GM12878 (cell line): Measurements from ENCODE around the gene KLHL5. TPM values are rescaled to one million over a fixed set of nuclear protein-coding genes. Genes with fewer than 3 reads are reported as not detected.

Experiments used
- ATAC-seq: fragments of 200-7000 bp; cut with Tn5 transposase; 3 replicates; pipeline ENCODE4 v1.9.1; 2020; ENCODE audit warnings: mild to moderate bottlenecking, moderate library complexity
- BruUV-seq: library from RNA; stranded (reverse); fragments of 400-500 nt; replicated peaks from 2 replicates; lab custom pipeline; 2021; lab: Mats Ljungman, UMichigan
- CTCF ChIA-PET: fragments of 300-600 bp; sonication (Branson Sonifier 250); formaldehyde crosslinking; extraction: SDS; loops from one replicate; lab custom pipeline; 2021; ENCODE audit warnings: inconsistent platforms; lab: Yijun Ruan, JAX
- POLR2A ChIA-PET: fragments of 350-600 bp; formaldehyde crosslinking; extraction: SDS; loops from one replicate; lab custom pipeline; 2021; ENCODE audit warnings: inconsistent platforms; lab: Charles Lee
- RAD21 ChIA-PET: fragments of 300-600 bp; sonication (Branson Sonifier 250); formaldehyde crosslinking; loops from one replicate; lab custom pipeline; 2023; ENCODE audit warnings: antibody characterized with exemption; ENCODE audit not compliant: unreplicated experiment; lab: Charles Lee
- SMC1A ChIA-PET: fragments of 300-600 bp; sonication (Branson Sonifier 250); formaldehyde crosslinking; loops from one replicate; lab custom pipeline; 2023; ENCODE audit not compliant: unreplicated experiment, uncharacterized antibody; lab: Charles Lee
- DNase-seq: peaks from one replicate; pipeline ENCODE4 v3.0.0-alpha.2; 2011; ENCODE audit warnings: low read depth, low spot score
- FAIRE-seq: peaks from 3 replicates; lab custom pipeline; 2011; peaks lifted over from hg19 to GRCh38; lab: Jason Lieb, UNC
- H2AFZ ChIP-seq: 2 replicates; pipeline ENCODE4 v1.6.0; 2011; ENCODE audit warnings: low read depth, low read length, control low read depth; ENCODE audit not compliant: control insufficient read depth
- H3K27ac ChIP-seq: 2 replicates; pipeline ENCODE4 v1.5.1; 2011; ENCODE audit warnings: control low read depth; ENCODE audit not compliant: control insufficient read depth, insufficient read depth
- H3K27me3 ChIP-seq, 2 experiments: replicated peaks in 1 of 2; 2 replicates each; pipeline versions ENCODE4 v1.6.0 to v1.6.1; 2011; ENCODE audit warnings: low read length in 1 of 2; ENCODE audit not compliant: control insufficient read depth in 2 of 2, insufficient read depth in 2 of 2
- H3K36me3 ChIP-seq, 2 experiments: 2 replicates each; pipeline ENCODE4 v1.5.1; 2011; ENCODE audit warnings: low read length in 1 of 2; ENCODE audit not compliant: control insufficient read depth in 2 of 2, insufficient read depth in 2 of 2
- H3K4me1 ChIP-seq: 2 replicates; pipeline ENCODE4 v1.6.1; 2011; ENCODE audit warnings: mild to moderate bottlenecking, low read length, moderate library complexity, mixed read lengths; ENCODE audit not compliant: control insufficient read depth, insufficient read depth
- H3K4me2 ChIP-seq: 2 replicates; pipeline ENCODE4 v1.6.0; 2011; ENCODE audit warnings: control low read depth; ENCODE audit not compliant: control insufficient read depth, insufficient read depth
- H3K4me3 ChIP-seq: fragments of 200-600 bp; sonication (generic); 2 replicates; pipeline ENCODE4 v1.5.1; 2016
- H3K79me2 ChIP-seq: 2 replicates; pipeline ENCODE4 v1.6.0; 2011; ENCODE audit warnings: low read length; ENCODE audit not compliant: control insufficient read depth, insufficient read depth
- H3K9ac ChIP-seq: 2 replicates; pipeline ENCODE4 v1.8.0; 2011; ENCODE audit warnings: low read length, control low read depth, mixed read lengths; ENCODE audit not compliant: control insufficient read depth, insufficient read depth
- H3K9me3 ChIP-seq: replicated peaks from 3 replicates; pipeline ENCODE4 v1.5.1; 2011; ENCODE audit warnings: mild to moderate bottlenecking, low read length; ENCODE audit not compliant: control insufficient read depth, insufficient read depth
- H4K20me1 ChIP-seq: 2 replicates; pipeline ENCODE4 v1.6.0; 2011; ENCODE audit not compliant: control insufficient read depth, insufficient read depth
- BRCA1 ChIP-seq: IDR thresholded peaks from 2 replicates; pipeline ENCODE4 v1.6.1; 2011; ENCODE audit warnings: low read depth, low read length, improper control_type of control experiment
- FOXM1 ChIP-seq: IDR thresholded peaks from 2 replicates; pipeline ENCODE4 v1.6.1; 2012; ENCODE audit warnings: low read depth, mild to moderate bottlenecking, inconsistent platforms, low read length, moderate library complexity
- PAX8 ChIP-seq: fragments of 450-650 bp; IDR thresholded peaks from 2 replicates; pipeline ENCODE4 v1.6.1; 2017; ENCODE audit warnings: mild to moderate bottlenecking, moderate library complexity
- SIX5 ChIP-seq: IDR thresholded peaks from 2 replicates; pipeline ENCODE4 v1.6.1; 2011; ENCODE audit warnings: mild to moderate bottlenecking, low read depth, low read length, moderate library complexity; ENCODE audit not compliant: severe bottlenecking
- SRF ChIP-seq, 2 experiments: IDR thresholded peaks; 2 replicates each; pipeline ENCODE4 v1.6.1; 2011; ENCODE audit warnings: low read depth in 2 of 2, low read length in 2 of 2, mild to moderate bottlenecking in 1 of 2, moderate library complexity in 1 of 2
- STAT3 ChIP-seq: IDR thresholded peaks from 2 replicates; pipeline ENCODE4 v1.6.1; 2011; ENCODE audit warnings: low read depth, low read length, improper control_type of control experiment
- YBX1 ChIP-seq: fragments of 450-650 bp; IDR thresholded peaks from 2 replicates; pipeline ENCODE4 v1.6.1; 2016; ENCODE audit warnings: antibody characterized with exemption
- ZNF217 ChIP-seq: fragments of 450-650 bp; IDR thresholded peaks from 2 replicates; pipeline ENCODE4 v1.6.1; 2017; ENCODE audit warnings: antibody characterized with exemption, mild to moderate bottlenecking
- WGBS: methylation state at CpG from one replicate; pipeline ENCODE4 v1.1.6; 2016; ENCODE audit warnings: low lambda C conversion rate; ENCODE audit not compliant: insufficient replicate concordance, insufficient coverage; ENCODE audit errors: missing lambda C conversion rate; 5-methylcytosine and 5-hydroxymethylcytosine counted together
- in situ Hi-C: fragments of 300-500 bp; cut with MboI; formaldehyde crosslinking; loops from 9 replicates; pipeline ENCODE4 v1.14.3; 2018; ENCODE audit warnings: mixed read lengths
- intact Hi-C: fragments of 100-400 bp; cut with micrococcal nuclease; formaldehyde crosslinking; loops from one replicate; pipeline ENCODE4 v1.14.2; 2022; ENCODE audit not compliant: unreplicated experiment
- polyA plus RNA-seq, 11 experiments: library from polyadenylated mRNA; depleted of rRNA in 4 of 11; unstranded in 6 of 11; stranded (reverse) in 5 of 11; fragments of >200 nt; fragmentation: Nextera tagmentation in 4 of 11; fragmentation: Illumina TruSeq in 1 of 11; extraction: Ambion mirVana in 4 of 11; extraction: Trizol in 1 of 11; gene quantifications; 1 replicate in 1 of 11; 2 replicates in 10 of 11; pipeline versions ENCODE4 v1.2.1 to v1.2.3, GENCODE V29; 2011 to 2016; ENCODE audit warnings: inconsistent platforms in 2 of 11, missing spikeins in 2 of 11, low read depth in 1 of 11
- total RNA-seq, 4 experiments: library from RNA; depleted of rRNA in 3 of 4; stranded (reverse); fragments of >200 nt in 3 of 4; fragmentation: Illumina TruSeq in 1 of 4; extraction: Trizol in 1 of 4; gene quantifications; 2 replicates each; pipeline versions ENCODE4 v1.2.1 to v1.2.3, GENCODE V29; 2013 to 2021
- TF ChIP-seq, protein P1 (sequence below): fragments of 450-650 bp; formaldehyde crosslinking; IDR thresholded peaks from 2 replicates; pipeline ENCODE4 v1.4.0; 2020; ENCODE audit warnings: mild to moderate bottlenecking, moderate library complexity
- TF ChIP-seq, protein P2 (sequence below): IDR thresholded peaks from 2 replicates; pipeline ENCODE4 v1.6.1; 2012; ENCODE audit warnings: improper control_type of control experiment, low read depth, low read length; ENCODE audit not compliant: insufficient replicate concordance
- TF ChIP-seq, protein P3 (sequence below): fragments of 150-350 bp; IDR thresholded peaks from 2 replicates; pipeline ENCODE4 v1.6.1; 2014; ENCODE audit warnings: mild to moderate bottlenecking, low read depth, low read length

Gene KLHL5
- total and polyA plus RNA-seq, 10 of the 15 experiments (the other 5 are each of a cell fraction or from before 2014, with no cell fraction given) = 4.7 to 27.3 (median 12.6) TPM

DNA sequence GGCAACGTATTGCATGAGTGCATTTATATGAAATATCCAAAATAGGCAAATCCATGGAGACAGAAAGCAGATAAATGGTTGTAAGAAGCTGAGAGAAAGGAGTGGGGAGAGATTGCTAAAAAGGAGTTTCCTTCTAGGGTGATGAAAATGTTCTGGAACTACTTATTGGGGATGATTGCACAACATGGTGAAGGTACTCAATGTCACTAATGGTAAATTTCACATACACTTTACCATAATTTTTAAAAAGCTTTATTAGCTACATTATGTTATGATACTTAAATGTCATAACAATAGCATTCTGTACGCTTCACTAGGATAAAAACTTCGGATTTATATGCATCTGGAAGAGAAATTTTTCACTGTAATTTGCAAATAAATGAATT, 63.6 kb downstream of the KLHL5 start:
- H3K27ac ChIP-seq = no peak overlapping the region
- ChIA-PET RAD21 (interaction anchor here (1.7 kb wide), 1 partner anchor 223 kb away, joined by 4 read pairs; no protein-coding TSS in a partner anchor), POLR2A (no interaction called here), SMC1A (interaction anchor here (0.8 to 1.4 kb wide), 5 partner anchors 9 to 236 kb away, joined by 3 to 5 read pairs (median 3); no protein-coding TSS in a partner anchor), CTCF (interaction anchor here (1.5 to 3.3 kb wide), 3 partner anchors 9 to 225 kb away, joined by 3 to 13 read pairs (median 5); no protein-coding TSS in a partner anchor)
- FAIRE-seq (peak; percentile 84), DNase-seq (no peak), ATAC-seq (no peak; the same call in 2 of the 3 replicates)
- in situ Hi-C loops (no loop called here), intact Hi-C loops (no loop called here)
- H3K9ac ChIP-seq = no peak overlapping the region
- H3K4me2 ChIP-seq = no peak overlapping the region
- H3K4me1 ChIP-seq = 0 out of 2 replicates have a peak, but pooled peaks cover 5% of the 10 kb centered on the region
- no TSS peak for BruUV-seq
- peaks cover 2% of the 10 kb centered on the region; the same call in 1 of the 3 replicates for H3K9me3 ChIP-seq
- peaks cover 0 to 4% of the 10 kb centered on the region in 2 experiments; a peak in 1 of 4 replicates for H3K36me3 ChIP-seq
- no peaks in the 10 kb centered on the region for H3K79me2 ChIP-seq
- WGBS = 72% methylated on average over 3 of the region's 3 CpGs
- H3K27me3 ChIP-seq = no peaks in the 10 kb centered on the region
- H2AFZ ChIP-seq = no peak overlapping the region; the same call in 1 of the 2 replicates
- no peaks in the 10 kb centered on the region for H4K20me1 ChIP-seq
- TF ChIP-seq SIX5 = no peak
- TF ChIP-seq, protein P1, sequence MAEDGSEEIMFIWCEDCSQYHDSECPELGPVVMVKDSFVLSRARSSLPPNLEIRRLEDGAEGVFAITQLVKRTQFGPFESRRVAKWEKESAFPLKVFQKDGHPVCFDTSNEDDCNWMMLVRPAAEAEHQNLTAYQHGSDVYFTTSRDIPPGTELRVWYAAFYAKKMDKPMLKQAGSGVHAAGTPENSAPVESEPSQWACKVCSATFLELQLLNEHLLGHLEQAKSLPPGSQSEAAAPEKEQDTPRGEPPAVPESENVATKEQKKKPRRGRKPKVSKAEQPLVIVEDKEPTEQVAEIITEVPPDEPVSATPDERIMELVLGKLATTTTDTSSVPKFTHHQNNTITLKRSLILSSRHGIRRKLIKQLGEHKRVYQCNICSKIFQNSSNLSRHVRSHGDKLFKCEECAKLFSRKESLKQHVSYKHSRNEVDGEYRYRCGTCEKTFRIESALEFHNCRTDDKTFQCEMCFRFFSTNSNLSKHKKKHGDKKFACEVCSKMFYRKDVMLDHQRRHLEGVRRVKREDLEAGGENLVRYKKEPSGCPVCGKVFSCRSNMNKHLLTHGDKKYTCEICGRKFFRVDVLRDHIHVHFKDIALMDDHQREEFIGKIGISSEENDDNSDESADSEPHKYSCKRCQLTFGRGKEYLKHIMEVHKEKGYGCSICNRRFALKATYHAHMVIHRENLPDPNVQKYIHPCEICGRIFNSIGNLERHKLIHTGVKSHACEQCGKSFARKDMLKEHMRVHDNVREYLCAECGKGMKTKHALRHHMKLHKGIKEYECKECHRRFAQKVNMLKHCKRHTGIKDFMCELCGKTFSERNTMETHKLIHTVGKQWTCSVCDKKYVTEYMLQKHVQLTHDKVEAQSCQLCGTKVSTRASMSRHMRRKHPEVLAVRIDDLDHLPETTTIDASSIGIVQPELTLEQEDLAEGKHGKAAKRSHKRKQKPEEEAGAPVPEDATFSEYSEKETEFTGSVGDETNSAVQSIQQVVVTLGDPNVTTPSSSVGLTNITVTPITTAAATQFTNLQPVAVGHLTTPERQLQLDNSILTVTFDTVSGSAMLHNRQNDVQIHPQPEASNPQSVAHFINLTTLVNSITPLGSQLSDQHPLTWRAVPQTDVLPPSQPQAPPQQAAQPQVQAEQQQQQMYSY (CRISPR knock-in tag) = no peak
- TF ChIP-seq, protein P2, sequence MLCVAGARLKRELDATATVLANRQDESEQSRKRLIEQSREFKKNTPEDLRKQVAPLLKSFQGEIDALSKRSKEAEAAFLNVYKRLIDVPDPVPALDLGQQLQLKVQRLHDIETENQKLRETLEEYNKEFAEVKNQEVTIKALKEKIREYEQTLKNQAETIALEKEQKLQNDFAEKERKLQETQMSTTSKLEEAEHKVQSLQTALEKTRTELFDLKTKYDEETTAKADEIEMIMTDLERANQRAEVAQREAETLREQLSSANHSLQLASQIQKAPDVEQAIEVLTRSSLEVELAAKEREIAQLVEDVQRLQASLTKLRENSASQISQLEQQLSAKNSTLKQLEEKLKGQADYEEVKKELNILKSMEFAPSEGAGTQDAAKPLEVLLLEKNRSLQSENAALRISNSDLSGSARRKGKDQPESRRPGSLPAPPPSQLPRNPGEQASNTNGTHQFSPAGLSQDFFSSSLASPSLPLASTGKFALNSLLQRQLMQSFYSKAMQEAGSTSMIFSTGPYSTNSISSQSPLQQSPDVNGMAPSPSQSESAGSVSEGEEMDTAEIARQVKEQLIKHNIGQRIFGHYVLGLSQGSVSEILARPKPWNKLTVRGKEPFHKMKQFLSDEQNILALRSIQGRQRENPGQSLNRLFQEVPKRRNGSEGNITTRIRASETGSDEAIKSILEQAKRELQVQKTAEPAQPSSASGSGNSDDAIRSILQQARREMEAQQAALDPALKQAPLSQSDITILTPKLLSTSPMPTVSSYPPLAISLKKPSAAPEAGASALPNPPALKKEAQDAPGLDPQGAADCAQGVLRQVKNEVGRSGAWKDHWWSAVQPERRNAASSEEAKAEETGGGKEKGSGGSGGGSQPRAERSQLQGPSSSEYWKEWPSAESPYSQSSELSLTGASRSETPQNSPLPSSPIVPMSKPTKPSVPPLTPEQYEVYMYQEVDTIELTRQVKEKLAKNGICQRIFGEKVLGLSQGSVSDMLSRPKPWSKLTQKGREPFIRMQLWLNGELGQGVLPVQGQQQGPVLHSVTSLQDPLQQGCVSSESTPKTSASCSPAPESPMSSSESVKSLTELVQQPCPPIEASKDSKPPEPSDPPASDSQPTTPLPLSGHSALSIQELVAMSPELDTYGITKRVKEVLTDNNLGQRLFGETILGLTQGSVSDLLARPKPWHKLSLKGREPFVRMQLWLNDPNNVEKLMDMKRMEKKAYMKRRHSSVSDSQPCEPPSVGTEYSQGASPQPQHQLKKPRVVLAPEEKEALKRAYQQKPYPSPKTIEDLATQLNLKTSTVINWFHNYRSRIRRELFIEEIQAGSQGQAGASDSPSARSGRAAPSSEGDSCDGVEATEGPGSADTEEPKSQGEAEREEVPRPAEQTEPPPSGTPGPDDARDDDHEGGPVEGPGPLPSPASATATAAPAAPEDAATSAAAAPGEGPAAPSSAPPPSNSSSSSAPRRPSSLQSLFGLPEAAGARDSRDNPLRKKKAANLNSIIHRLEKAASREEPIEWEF = no peak
- TF ChIP-seq FOXM1 = no peak
- TF ChIP-seq, protein P3, sequence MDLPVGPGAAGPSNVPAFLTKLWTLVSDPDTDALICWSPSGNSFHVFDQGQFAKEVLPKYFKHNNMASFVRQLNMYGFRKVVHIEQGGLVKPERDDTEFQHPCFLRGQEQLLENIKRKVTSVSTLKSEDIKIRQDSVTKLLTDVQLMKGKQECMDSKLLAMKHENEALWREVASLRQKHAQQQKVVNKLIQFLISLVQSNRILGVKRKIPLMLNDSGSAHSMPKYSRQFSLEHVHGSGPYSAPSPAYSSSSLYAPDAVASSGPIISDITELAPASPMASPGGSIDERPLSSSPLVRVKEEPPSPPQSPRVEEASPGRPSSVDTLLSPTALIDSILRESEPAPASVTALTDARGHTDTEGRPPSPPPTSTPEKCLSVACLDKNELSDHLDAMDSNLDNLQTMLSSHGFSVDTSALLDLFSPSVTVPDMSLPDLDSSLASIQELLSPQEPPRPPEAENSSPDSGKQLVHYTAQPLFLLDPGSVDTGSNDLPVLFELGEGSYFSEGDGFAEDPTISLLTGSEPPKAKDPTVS = no peak
- no peak for TF ChIP-seq STAT3
- no peak for TF ChIP-seq BRCA1
- TF ChIP-seq ZNF217 = no peak
- TF ChIP-seq YBX1 = no peak
- TF ChIP-seq SRF (IDR thresholded peaks at IDR 0.05; ENCODE audit: low read depth in 2 of 2, low read length in 2 of 2) = no peak
- TF ChIP-seq PAX8 = no peak
- H3K4me3 ChIP-seq = no peak overlapping the region
